Suprapubic skin (tissue), 4 donors: ENCODE results near the gene DROSHA. TPM values are rescaled to one million over a fixed set of nuclear protein-coding genes. Genes with fewer than 3 reads are reported as not detected.

ENCODE experiments used
- DNase-seq, 2 donors: peaks; one replicate each; pipeline ENCODE4 v3.0.0-alpha.2; 2019; ENCODE audit warnings: low spot score in 2 of 2
- H3K27ac ChIP-seq: fragments of 200-600 bp; sonication (generic); one replicate; pipeline ENCODE4 v1.5.1; 2019
- H3K27me3 ChIP-seq: fragments of 200-600 bp; sonication (generic); one replicate; pipeline ENCODE4 v1.5.1; 2019
- H3K36me3 ChIP-seq: fragments of 200-600 bp; sonication (generic); one replicate; pipeline ENCODE4 v1.5.1; 2019
- H3K4me1 ChIP-seq: fragments of 200-600 bp; sonication (generic); one replicate; pipeline ENCODE4 v1.5.1; 2019
- H3K4me3 ChIP-seq: fragments of 200-600 bp; sonication (generic); one replicate; pipeline ENCODE4 v1.5.1; 2019; ENCODE audit warnings: mild to moderate bottlenecking
- H3K9me3 ChIP-seq: fragments of 200-600 bp; sonication (generic); one replicate; pipeline ENCODE4 v1.5.1; 2019
- EP300 ChIP-seq: sonication (generic); formaldehyde crosslinking; IDR thresholded peaks from one replicate; pipeline ENCODE4 v1.6.1; 2017; ENCODE audit warnings: antibody characterized with exemption
- POLR2A ChIP-seq, 2 donors: fragments of 450-650 bp; IDR thresholded peaks; one replicate each; pipeline ENCODE4 v1.6.1; 2017; ENCODE audit warnings: antibody characterized with exemption in 2 of 2, mild to moderate bottlenecking in 2 of 2, moderate library complexity in 2 of 2
- POLR2AphosphoS5 ChIP-seq, 3 donors: sonication (generic); formaldehyde crosslinking; IDR thresholded peaks; one replicate each; pipeline ENCODE4 v1.6.1; 2017; ENCODE audit warnings: antibody characterized with exemption in 3 of 3
- WGBS: methylation state at CpG from one replicate; pipeline ENCODE4 v1.1.5; 2018; 5-methylcytosine and 5-hydroxymethylcytosine counted together
- total RNA-seq, 4 donors: library from RNA; depleted of rRNA; stranded (reverse); fragments of >200 nt; gene quantifications; one replicate each; pipeline ENCODE4 v1.1.0, GENCODE V29; 2016
- TF ChIP-seq, protein P1 (sequence below), 2 donors: fragments of 200-600 bp in 1 of 2; fragments of 450-650 bp in 1 of 2; sonication (generic) in 1 of 2; IDR thresholded peaks; one replicate each; pipeline ENCODE4 v1.5.1; 2016 to 2019; ENCODE audit warnings: antibody characterized with exemption in 2 of 2, mild to moderate bottlenecking in 1 of 2, moderate library complexity in 1 of 2

DROSHA gene
- total RNA-seq, 4 donors from 2014 or later: 25.5 to 69.7 (median 34.6) TPM

DNA sequence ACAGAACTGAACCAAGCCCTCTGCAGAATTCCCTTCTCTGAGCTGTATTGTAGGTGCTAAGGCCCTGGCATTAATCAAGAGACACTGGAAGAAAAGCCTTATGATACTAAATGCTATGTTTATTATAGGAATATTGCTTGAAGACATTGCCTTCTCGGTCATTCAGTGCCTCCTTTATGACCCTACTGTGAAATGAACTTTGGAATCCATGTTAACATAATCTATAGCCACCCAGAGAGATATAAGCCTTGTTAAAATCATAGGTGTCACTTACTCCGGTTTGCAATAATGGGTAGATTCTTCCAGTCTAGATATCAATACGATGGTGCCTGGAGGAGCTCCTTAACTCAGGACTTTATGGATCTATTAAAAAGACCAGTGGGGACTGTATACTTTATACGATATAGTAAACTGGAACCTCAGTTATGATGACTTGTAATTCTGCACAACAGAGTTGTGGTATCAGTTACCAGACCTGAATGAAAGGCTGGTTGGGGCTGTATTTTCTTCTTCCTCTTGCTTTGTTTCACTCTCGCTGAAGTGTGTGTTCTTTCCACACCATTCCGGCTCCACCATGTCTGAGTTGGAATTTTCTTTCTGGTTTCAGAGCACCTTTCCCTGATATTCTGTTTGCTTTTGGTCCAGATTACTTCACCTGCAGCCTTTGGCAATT lies 154.5 kb downstream of the DROSHA start:
- TF ChIP-seq POLR2AphosphoS5 (IDR thresholded peaks at IDR 0.05) (no peak), EP300 (no peak), POLR2A (IDR thresholded peaks at IDR 0.05) (no peak)
- TF ChIP-seq, protein P1, sequence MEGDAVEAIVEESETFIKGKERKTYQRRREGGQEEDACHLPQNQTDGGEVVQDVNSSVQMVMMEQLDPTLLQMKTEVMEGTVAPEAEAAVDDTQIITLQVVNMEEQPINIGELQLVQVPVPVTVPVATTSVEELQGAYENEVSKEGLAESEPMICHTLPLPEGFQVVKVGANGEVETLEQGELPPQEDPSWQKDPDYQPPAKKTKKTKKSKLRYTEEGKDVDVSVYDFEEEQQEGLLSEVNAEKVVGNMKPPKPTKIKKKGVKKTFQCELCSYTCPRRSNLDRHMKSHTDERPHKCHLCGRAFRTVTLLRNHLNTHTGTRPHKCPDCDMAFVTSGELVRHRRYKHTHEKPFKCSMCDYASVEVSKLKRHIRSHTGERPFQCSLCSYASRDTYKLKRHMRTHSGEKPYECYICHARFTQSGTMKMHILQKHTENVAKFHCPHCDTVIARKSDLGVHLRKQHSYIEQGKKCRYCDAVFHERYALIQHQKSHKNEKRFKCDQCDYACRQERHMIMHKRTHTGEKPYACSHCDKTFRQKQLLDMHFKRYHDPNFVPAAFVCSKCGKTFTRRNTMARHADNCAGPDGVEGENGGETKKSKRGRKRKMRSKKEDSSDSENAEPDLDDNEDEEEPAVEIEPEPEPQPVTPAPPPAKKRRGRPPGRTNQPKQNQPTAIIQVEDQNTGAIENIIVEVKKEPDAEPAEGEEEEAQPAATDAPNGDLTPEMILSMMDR (IDR thresholded peaks at IDR 0.05): no peak

DNA sequence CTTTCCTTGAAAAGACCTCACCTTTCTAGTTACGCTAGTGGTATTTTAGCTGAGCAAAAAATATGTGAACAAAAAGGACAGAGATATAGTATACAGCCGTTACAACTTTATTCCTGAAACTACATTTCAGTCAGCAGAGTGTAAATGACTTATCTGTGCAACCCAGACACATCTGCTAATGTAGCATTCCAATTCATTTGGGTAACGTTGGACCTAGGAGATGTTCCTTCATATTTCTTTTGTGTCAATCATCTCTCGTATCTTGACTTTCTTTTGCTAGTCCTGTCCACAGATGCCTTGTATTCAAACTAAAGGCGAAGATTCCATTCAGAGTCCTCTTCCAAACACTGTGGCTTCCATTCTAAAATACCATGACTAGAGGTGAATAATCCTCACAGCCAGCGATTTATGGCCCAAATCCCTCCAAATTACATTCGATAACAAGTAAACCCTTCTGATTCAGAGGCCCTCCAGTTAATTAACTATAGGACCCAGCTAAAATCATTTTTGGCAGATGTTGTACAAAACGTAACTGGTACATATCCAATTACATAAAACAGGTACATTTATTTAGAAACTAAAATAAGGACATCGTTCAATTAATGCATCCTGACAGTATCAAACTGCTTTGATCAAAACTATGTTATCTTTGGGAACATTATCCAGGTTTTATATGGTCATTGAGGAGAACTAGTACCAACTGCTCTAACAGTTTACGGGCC lies 155.7 kb downstream of the DROSHA start:
- Histone ChIP-seq H3K4me1 (no peaks in the 10 kb centered on the region), H3K27me3 (no peaks in the 10 kb centered on the region), H3K27ac (no peak overlapping the region), H3K9me3 (no peaks in the 10 kb centered on the region), H3K36me3 (no peaks in the 10 kb centered on the region), H3K4me3 (no peak overlapping the region)
- no peak for DNase-seq
- TF ChIP-seq POLR2AphosphoS5 (IDR thresholded peaks at IDR 0.05) (no peak), EP300 (no peak)
- TF ChIP-seq, protein P1 (IDR thresholded peaks at IDR 0.05): no peak
- WGBS: 86% methylated on average over 10 of the region's 10 CpGs

More for the DNA sequence above, 154.5 kb downstream of the DROSHA start:
- WGBS: 91% methylated on average over 6 of the region's 6 CpGs
- Histone ChIP-seq H3K27ac (no peak overlapping the region), H3K4me3 (no peak overlapping the region), H3K4me1 (no peaks in the 10 kb centered on the region), H3K27me3 (no peaks in the 10 kb centered on the region), H3K9me3 (no peaks in the 10 kb centered on the region), H3K36me3 (no peaks in the 10 kb centered on the region)
- no peak for DNase-seq

DNA sequence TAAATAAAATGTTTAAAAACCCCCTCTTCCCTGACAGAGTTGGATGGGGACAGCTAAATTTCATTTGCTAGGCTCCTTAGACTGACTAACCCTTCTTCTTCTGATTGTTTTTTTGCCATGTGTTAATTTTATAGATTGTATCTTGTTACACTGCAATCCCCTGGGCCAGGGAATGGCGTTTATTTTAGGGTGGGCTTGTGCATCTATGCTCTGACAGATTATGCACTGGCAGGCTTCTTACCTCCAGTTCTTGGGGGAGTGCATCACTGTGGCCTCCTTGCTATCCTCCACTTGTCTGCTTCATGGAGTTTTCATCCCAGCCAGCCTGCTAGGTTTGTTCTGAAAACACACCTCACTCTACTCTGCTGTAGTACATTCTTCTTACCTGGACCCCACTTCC lies 159.8 kb downstream of the DROSHA start:
- no peaks in the 10 kb centered on the region for H3K27me3 ChIP-seq

GRCh38 chr5:31366941-31367340 lies 165.0 kb downstream of the DROSHA start:
- Histone ChIP-seq H3K27me3 (no peaks in the 10 kb centered on the region), H3K4me1 (no peaks in the 10 kb centered on the region), H3K27ac (no peak overlapping the region), H3K36me3 (no peaks in the 10 kb centered on the region), H3K4me3 (no peak overlapping the region), H3K9me3 (no peaks in the 10 kb centered on the region)
- no peak for TF ChIP-seq POLR2AphosphoS5 (IDR thresholded peaks at IDR 0.05)
- TF ChIP-seq, protein P1 (IDR thresholded peaks at IDR 0.05): no peak
- no peak for TF ChIP-seq POLR2A (IDR thresholded peaks at IDR 0.05)
- no peak for TF ChIP-seq EP300
- WGBS: 46% methylated on average over 5 of the region's 5 CpGs
- DNase-seq: no peak

More for the DNA sequence above, 159.8 kb downstream of the DROSHA start:
- H3K36me3 ChIP-seq: no peaks in the 10 kb centered on the region
- H3K27ac ChIP-seq: no peak overlapping the region
- TF ChIP-seq EP300: no peak
- TF ChIP-seq, protein P1 (IDR thresholded peaks at IDR 0.05): no peak
- no peak for TF ChIP-seq POLR2A (IDR thresholded peaks at IDR 0.05)
- no peak for TF ChIP-seq POLR2AphosphoS5 (IDR thresholded peaks at IDR 0.05)
- H3K9me3 ChIP-seq: no peaks in the 10 kb centered on the region
- WGBS: 43% methylated on average over 1 of the region's 1 CpG
- no peaks in the 10 kb centered on the region for H3K4me1 ChIP-seq
- H3K4me3 ChIP-seq: no peak overlapping the region
- no peak for DNase-seq

GRCh38 chr5:31365776-31366175 lies 166.1 kb downstream of the DROSHA start:
- Histone ChIP-seq H3K9me3 (no peaks in the 10 kb centered on the region), H3K36me3 (no peaks in the 10 kb centered on the region), H3K4me1 (no peaks in the 10 kb centered on the region), H3K4me3 (no peak overlapping the region), H3K27me3 (no peaks in the 10 kb centered on the region), H3K27ac (no peak overlapping the region)
- TF ChIP-seq POLR2A (IDR thresholded peaks at IDR 0.05) (no peak), EP300 (no peak), POLR2AphosphoS5 (IDR thresholded peaks at IDR 0.05) (no peak)
- TF ChIP-seq, protein P1 (IDR thresholded peaks at IDR 0.05): no peak
- WGBS: 83% methylated on average over 3 of the region's 3 CpGs
- no peak for DNase-seq
